Pancreas (tissue), 10 donors: ENCODE results near the gene FGF5. TPM values are rescaled to one million over a fixed set of nuclear protein-coding genes. Genes with fewer than 3 reads are reported as not detected.

Experiments used
- ATAC-seq, 4 donors: fragments of 200-7000 bp; cut with Tn5 transposase; one replicate each; pipeline versions ENCODE4 v1.8.0 to v1.9.1; 2020; ENCODE audit warnings: mild to moderate bottlenecking in 4 of 4, moderate library complexity in 4 of 4
- DNase-seq, 6 donors: peaks; one replicate each; pipeline ENCODE4 v3.0.0-alpha.2; 2020
- FAIRE-seq: peaks from 2 replicates; lab custom pipeline; 2012; peaks lifted over from hg19 to GRCh38; lab: Jason Lieb, UNC
- H3K27ac ChIP-seq, 4 donors: fragments of 200-600 bp; sonication (generic); 1 replicate in 3 of 4; 2 replicates in 1 of 4; pipeline versions ENCODE4 v1.5.0 to v1.8.0; 2020
- H3K27me3 ChIP-seq, 4 donors: fragments of 200-600 bp; one replicate each; pipeline ENCODE4 v1.8.0; 2021
- H3K36me3 ChIP-seq, 3 donors: fragments of 200-600 bp; sonication (generic) in 1 of 3; one replicate each; pipeline versions ENCODE4 v1.5.0 to v1.8.0; 2020 to 2021
- H3K4me1 ChIP-seq, 3 donors: fragments of 200-600 bp; one replicate each; pipeline ENCODE4 v1.8.0; 2021
- H3K4me3 ChIP-seq, 4 donors: fragments of 200-600 bp; sonication (generic) in 2 of 4; one replicate each; pipeline versions ENCODE4 v1.5.0 to v1.8.0; 2020 to 2021
- H3K9me3 ChIP-seq, 4 donors: fragments of 200-600 bp; one replicate each; pipeline ENCODE4 v1.8.0; 2021
- WGBS, 2 donors: extraction: QIAGEN DNeasy Blood & Tissue Kit; methylation state at CpG; one replicate each; pipeline ENCODE4 v1.1.7; 2013; 5-methylcytosine and 5-hydroxymethylcytosine counted together
- intact Hi-C, 3 donors: fragments of 100-400 bp; cut with DNase I; formaldehyde crosslinking; loops; one replicate each; pipeline versions ENCODE4 v1.11.1 to v1.14.2; 2022
- polyA plus RNA-seq, 2 donors: library from polyadenylated mRNA; stranded (reverse); fragments of 200-250 nt; gene quantifications; one replicate each; pipeline ENCODE4 v1.2.3, GENCODE V29; 2013
- total RNA-seq, 6 donors: library from RNA; stranded (reverse); fragmentation: NEBNext Ultra II Directional in 4 of 6; extraction: Animal tissue kit (Norgen Biotek cat#: 25700) in 4 of 6; gene quantifications; one replicate each; pipeline versions ENCODE4 v1.2.1 to v1.2.4, GENCODE V29; 2021 to 2023
- TF ChIP-seq, protein P1 (sequence below), 4 donors: fragments of 200-600 bp; sonication (generic) in 3 of 4; IDR thresholded peaks; one replicate each; pipeline versions ENCODE4 v1.5.0 to v1.8.0; 2021; ENCODE audit warnings: antibody characterized with exemption in 4 of 4
- donor health status: healthy with polysubstance abuse.
- donor health status: DM: no; HTN: no; CAD: no; lungs with moderate emphysema.
- donor health status: DM: no; HTN: no; CAD: no.
- donor health status: control.
- donor health status: control.
- donor health status: Bipolar disorder and iron deficiency.
- donor health status: DM: yes; HTN: yes; CAD: no.
- donor health status: DM: no; HTN: no; CAD: no.
- donor health status: DM: no; HTN: no; CAD: no.
- donor health status: DM: yes; HTN: yes; CAD: no.

The FGF5 gene
- total and polyA plus RNA-seq, 8 donors = not detected

DNA sequence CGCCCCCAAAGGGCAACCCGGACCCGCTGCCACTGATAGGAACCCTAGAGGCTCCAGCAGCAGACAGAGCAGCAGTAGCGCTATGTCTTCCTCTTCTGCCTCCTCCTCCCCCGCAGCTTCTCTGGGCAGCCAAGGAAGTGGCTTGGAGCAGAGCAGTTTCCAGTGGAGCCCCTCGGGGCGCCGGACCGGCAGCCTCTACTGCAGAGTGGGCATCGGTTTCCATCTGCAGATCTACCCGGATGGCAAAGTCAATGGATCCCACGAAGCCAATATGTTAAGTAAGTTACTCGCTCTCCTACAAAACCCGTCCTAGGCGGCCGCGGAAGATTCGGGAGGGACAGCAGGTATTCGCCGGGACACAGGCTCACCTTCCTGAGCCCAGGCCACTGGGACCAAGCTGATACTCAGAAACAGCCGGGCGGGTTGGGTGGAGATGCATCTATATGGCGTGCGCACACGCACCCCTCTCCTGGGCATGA lies 477 bp downstream of the FGF5 start:
- no peak overlapping the region for H3K27ac ChIP-seq
- H3K36me3 ChIP-seq = no peaks in the 10 kb centered on the region
- FAIRE-seq (no peak), DNase-seq (peak in 2 of 6 donors; percentile 56 to 57), ATAC-seq (peak in 3 of 4 donors; percentile 43 to 51 (median 50))
- H3K4me3 ChIP-seq = peak overlapping the region in 1 of 4 donors; percentile 43
- H3K9me3 ChIP-seq = no peaks in the 10 kb centered on the region
- H3K27me3 ChIP-seq = peaks cover 0 to 23% (median 4%) of the 10 kb centered on the region in 4 donors
- TF ChIP-seq, protein P1, sequence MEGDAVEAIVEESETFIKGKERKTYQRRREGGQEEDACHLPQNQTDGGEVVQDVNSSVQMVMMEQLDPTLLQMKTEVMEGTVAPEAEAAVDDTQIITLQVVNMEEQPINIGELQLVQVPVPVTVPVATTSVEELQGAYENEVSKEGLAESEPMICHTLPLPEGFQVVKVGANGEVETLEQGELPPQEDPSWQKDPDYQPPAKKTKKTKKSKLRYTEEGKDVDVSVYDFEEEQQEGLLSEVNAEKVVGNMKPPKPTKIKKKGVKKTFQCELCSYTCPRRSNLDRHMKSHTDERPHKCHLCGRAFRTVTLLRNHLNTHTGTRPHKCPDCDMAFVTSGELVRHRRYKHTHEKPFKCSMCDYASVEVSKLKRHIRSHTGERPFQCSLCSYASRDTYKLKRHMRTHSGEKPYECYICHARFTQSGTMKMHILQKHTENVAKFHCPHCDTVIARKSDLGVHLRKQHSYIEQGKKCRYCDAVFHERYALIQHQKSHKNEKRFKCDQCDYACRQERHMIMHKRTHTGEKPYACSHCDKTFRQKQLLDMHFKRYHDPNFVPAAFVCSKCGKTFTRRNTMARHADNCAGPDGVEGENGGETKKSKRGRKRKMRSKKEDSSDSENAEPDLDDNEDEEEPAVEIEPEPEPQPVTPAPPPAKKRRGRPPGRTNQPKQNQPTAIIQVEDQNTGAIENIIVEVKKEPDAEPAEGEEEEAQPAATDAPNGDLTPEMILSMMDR (IDR thresholded peaks at IDR 0.05) = no peak
- 2 to 3% methylated on average over 25 of the region's 25 CpGs for WGBS, 2 donors
- H3K4me1 ChIP-seq = no peaks in the 10 kb centered on the region
- intact Hi-C loops = no loop called here

DNA sequence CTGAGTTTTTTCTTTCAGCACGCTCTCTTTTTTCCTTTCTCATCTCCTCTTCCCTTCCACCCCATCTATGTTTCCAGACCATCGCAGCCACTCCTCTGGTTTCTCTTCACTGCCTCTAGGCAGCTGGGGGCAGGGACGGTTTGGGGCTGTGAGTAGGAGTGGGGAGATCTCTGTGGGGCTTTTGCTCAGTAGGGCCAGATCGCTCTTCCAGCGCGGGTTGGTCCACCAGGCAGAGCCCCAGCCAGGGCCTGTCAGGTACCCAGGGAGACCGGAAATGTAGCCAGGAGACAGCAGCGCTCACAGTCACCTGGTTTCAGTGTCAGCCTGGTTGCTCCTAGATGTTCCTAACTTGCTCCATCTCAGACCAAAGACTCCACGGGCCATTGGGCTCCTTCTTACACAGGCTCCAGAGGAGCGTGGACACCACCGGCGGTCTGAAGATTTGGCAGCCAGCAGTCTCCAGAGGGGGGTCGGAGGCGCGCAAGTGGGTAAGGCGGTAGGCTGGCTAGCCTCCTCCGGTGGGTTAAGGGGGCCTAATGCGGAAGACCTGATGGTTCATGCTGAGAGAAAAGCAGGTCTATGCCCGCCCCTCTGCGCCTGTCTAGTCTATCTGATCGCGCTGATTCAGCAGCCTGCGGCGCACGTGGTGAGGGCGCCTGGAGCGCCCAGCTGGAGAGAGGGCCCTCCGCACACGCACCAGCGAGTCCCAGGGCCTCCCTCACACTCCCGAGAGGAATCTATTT lies 1.8 kb downstream of the FGF5 start:
- Histone ChIP-seq H3K27me3 (peaks cover 0 to 25% (median 6%) of the 10 kb centered on the region in 4 donors), H3K4me3 (no peak overlapping the region), H3K27ac (no peak overlapping the region), H3K9me3 (no peaks in the 10 kb centered on the region), H3K36me3 (no peaks in the 10 kb centered on the region), H3K4me1 (no peaks in the 10 kb centered on the region)
- no peak for DNase-seq
- intact Hi-C loops = no loop called here
- TF ChIP-seq, protein P1 (IDR thresholded peaks at IDR 0.05) = no peak
- no peak for FAIRE-seq
- 6 to 7% methylated on average over 31 of the region's 31 CpGs for WGBS, 2 donors
- peak in 1 of 4 donors; percentile 19 for ATAC-seq

DNA sequence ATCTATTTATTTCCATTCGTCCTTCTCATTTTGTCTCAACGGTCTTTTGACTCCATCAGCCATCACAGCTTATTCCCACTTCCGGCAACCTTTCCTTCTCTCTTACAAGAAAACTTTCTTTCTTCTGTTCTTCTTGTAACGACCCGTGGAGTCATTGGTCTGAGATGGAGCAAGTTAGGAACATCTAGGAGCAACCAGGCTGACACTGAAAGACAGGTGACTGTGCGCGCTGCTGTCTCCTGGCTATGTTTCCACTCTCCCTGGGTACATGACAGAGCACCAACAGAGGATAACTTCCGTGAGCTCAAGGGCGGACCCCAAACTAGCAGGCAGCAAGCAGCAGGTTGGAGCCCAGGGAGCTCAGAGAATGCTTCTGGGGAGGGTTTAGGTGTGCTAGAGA lies 2.5 kb downstream of the FGF5 start:
- Histone ChIP-seq H3K4me3 (no peak overlapping the region), H3K9me3 (no peaks in the 10 kb centered on the region), H3K36me3 (no peaks in the 10 kb centered on the region), H3K27ac (no peak overlapping the region), H3K4me1 (no peaks in the 10 kb centered on the region), H3K27me3 (peaks cover 0 to 23% (median 6%) of the 10 kb centered on the region in 4 donors)
- 24 to 26% methylated on average over 9 of the region's 9 CpGs for WGBS, 2 donors
- no peak for DNase-seq
- TF ChIP-seq, protein P1 (IDR thresholded peaks at IDR 0.05) = no peak
- intact Hi-C loops = no loop called here
- no peak for FAIRE-seq
- no peak for ATAC-seq

DNA sequence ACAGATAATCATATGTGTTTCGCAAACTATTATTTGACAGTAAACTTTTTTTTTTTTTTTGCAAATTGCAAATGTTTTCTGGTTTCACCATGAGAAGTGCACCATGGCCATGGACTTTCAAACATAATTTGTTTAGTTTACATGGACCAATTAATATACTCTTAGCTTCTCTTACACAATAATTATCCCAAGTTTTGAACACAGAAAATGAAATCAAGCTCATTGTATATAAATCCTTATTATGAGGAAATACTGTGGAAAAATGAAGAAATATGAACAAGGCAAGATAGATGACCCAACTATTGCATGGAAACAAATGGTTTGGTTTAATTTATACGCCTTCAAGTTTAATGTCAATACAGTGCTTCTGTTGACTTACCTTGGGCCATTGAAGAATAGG lies 3.9 kb downstream of the FGF5 start:
- DNase-seq (no peak), ATAC-seq (no peak), FAIRE-seq (no peak)
- Histone ChIP-seq H3K36me3 (no peaks in the 10 kb centered on the region), H3K27me3 (peaks cover 0 to 26% (median 6%) of the 10 kb centered on the region in 4 donors), H3K27ac (no peak overlapping the region), H3K9me3 (no peaks in the 10 kb centered on the region), H3K4me3 (no peak overlapping the region), H3K4me1 (no peaks in the 10 kb centered on the region)
- WGBS, 2 donors = 80 to 84% methylated on average over 2 of the region's 2 CpGs
- TF ChIP-seq, protein P1 (IDR thresholded peaks at IDR 0.05) = no peak
- intact Hi-C loops = no loop called here

DNA sequence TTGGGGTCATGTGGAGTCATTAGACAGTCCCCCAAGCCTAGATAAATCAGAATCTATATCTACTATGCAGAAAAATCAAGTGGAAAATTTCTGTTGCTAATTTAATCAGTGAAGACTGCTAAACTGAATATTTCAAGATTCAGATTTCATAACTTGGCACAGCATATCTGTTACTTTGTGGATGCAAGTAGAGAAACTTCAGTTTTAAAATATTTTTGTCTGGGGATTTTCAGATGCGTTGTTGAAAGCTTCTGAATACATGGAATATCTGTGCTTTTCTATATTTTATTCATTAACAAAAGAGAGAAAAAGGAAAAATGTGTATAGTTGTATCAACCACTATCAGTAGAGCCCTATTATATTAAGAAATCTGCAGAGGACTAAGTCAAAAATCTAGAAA lies 4.4 kb downstream of the FGF5 start:
- TF ChIP-seq, protein P1 (IDR thresholded peaks at IDR 0.05) = no peak
- no peak overlapping the region for H3K27ac ChIP-seq
- peaks cover 0 to 25% (median 8%) of the 10 kb centered on the region in 4 donors for H3K27me3 ChIP-seq
- FAIRE-seq (no peak), DNase-seq (no peak), ATAC-seq (no peak)
- 0 to 53% methylated on average over 1 of the region's 1 CpG for WGBS, 2 donors
- no peaks in the 10 kb centered on the region for H3K36me3 ChIP-seq
- no peak overlapping the region for H3K4me3 ChIP-seq
- H3K4me1 ChIP-seq = no peaks in the 10 kb centered on the region
- H3K9me3 ChIP-seq = no peaks in the 10 kb centered on the region
- intact Hi-C loops = no loop called here
